ENCODE data around the gene C11orf54.
"Not testable (repeated sequence)": the region's sequence is repeated elsewhere in the genome, so short reads cannot be mapped to it uniquely, and the experiment has no call there.

Gene C11orf54

GRCh38 chr11:93735627-93736026 is 5.8 kb upstream of the C11orf54 start:
- DNase-seq: no peak

GRCh38 chr11:93736129-93736528 is 5.3 kb upstream of the C11orf54 start:
- peak; percentile 47 for DNase-seq

DNA sequence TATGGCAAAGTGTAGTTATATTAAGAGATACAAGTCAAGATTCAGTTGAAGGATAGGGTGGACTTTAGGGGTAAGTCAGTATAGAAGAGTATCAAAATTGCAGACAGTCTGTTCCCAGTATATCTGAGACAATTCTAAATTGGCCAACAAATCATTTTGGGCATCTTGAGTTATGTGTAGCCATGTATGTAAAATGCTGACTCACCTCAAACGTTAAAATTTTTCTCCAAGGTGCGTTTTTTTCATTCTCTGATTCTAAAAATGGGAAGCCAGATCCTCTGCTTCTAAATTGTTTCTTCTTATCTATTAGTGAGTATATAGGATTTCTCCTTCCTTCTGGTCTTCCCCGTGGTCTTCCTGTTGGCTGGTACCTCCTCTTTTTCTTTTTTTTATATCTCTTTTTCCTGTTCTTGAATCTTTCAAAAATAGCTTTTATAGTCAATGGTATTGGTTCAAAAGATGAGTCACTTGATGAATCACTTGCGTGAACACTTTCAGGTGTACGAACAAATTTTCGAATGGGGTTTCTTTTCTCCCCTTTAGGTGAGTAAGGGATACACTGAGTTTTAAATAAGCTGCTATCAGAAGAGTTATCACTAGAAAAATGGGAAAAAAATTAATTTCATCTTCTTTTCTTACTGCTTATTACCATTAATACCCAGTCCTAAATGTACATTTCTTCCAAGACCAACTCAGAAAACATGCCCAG is 3.4 kb upstream of the C11orf54 start:
- DNase-seq: peak; percentile 36

DNA sequence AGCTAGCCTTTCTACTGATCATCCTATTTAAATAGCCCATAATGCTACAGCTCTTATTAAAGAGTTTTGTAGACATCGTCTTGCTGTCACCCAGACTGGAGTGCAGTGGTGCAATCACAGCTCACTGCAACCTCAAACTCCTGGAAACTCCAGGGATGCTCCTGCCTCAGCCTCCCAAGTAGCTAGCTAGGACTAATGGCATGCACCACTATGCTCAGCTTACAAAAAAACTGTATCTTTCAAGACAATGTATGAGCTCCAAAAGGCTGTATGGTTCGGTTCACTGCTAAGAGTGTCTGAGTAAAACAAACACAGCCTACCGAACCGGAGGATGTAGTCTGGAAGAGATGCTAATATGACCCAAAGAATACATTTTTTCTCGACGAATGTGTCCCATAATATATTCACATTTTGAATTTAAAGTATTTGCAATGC is 2.8 kb upstream of the C11orf54 start:
- DNase-seq: peak; percentile 41

DNA sequence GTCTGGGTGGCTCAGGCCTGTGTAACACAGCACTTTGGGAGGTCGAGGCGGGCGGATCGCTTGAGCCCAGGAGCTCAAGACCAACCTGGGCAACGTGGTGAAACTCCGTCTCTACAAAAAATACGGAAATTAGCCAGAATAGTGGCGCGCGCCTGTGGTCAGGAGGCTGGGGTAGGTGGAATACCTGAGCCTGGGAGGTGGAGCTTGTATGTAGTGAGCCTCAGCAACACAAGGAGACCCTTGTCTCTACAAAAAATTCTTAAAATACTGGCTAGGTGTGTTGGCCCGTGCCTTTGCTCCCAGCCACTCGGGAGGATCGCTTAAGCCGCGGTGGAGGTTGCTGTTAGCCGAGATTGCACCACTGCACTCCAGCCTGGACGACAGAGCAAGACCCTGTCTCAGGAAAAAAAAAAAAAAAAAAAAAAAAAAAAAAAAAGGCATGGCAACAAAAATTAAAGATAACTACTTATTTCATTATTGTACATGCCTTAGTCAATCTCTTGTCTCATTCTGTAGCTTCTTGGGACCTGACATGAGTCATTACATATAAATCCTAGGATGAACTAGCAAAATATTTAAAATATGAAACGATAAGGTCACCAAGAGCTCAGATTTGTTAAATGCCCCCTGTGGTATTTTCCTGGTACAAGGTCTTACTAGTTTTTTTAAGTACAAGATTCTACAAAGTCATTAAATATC is 1.3 kb upstream of the C11orf54 start:
- peak; percentile 76 for DNase-seq

DNA sequence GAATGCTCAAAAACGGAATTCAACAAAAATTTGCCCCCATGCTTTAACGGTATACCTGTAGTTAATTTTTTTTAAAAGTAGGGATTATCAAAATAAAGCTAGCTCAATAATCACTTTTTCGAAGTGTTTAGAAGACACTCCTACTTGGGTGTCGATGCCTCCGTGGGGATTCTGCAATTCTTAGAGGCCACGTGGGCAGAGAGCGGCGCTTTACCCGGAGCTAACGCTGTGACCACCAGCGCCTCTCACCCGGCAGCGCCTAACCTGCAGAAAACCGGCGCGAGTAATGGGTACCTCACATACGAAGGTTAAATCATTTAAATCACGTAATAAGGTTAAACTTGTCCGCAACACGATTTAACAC is 760 bp upstream of the C11orf54 start:
- DNase-seq: peak; percentile 63

- DNase-seq: no peak
Observed at GRCh38 chr11:93741882-93742226, 382 bp downstream of the C11orf54 start.

- no peak for DNase-seq
Observed at GRCh38 chr11:93743291-93743690, 1.8 kb downstream of the C11orf54 start.

DNA sequence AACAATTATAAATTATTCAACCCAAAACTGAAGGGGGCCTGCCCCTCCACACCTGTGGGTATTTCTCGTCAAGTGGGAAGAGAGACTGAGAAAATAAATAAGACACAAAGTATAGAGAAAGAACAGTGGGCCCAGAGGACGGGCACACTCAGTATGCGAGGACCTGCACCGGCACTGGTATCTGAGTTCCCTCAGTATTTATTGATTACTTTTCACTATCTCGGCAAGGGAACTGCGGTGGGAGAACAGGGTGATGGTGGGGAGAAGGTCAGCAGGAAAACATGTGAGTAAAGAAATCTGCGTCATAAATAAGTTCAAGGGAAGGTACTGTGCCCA is 3.2 kb downstream of the C11orf54 start:
- DNase-seq: no peak

- not testable (repeated sequence) for DNase-seq
Observed at GRCh38 chr11:93745005-93745755, 3.7 kb downstream of the C11orf54 start.

GRCh38 chr11:93746101-93746500 is 4.6 kb downstream of the C11orf54 start:
- no peak for DNase-seq

- DNase-seq: no peak
Observed at GRCh38 chr11:93747122-93747521, 5.7 kb downstream of the C11orf54 start.

GRCh38 chr11:93751001-93751400 is 9.5 kb downstream of the C11orf54 start:
- no peak for DNase-seq

- no peak for DNase-seq
Observed at GRCh38 chr11:93753241-93753640, 11.8 kb downstream of the C11orf54 start.

DNA sequence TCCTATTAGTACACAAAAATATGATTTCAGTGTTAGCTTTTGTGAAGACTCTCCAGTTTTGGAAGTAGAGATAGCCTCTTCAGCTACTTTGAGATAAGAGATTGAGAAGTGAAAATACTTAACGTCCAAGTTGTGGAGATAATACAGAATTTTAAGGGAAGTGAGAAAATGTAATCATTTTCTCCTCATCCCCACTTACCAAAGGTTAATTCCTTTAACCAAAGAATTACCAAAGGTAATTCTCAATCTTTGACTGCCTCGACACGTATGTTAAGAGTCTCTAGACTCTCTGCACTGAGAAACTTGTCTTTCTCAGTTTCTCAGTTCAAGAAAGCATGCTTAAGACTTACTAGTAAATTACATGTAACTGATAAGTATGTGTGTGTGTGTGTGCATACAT is 15.3 kb downstream of the C11orf54 start:
- DNase-seq: no peak

- DNase-seq: no peak
Observed at GRCh38 chr11:93757301-93757700, 15.8 kb downstream of the C11orf54 start.

- no peak for DNase-seq
Observed at GRCh38 chr11:93757924-93758865, 16.7 kb downstream of the C11orf54 start.

DNA sequence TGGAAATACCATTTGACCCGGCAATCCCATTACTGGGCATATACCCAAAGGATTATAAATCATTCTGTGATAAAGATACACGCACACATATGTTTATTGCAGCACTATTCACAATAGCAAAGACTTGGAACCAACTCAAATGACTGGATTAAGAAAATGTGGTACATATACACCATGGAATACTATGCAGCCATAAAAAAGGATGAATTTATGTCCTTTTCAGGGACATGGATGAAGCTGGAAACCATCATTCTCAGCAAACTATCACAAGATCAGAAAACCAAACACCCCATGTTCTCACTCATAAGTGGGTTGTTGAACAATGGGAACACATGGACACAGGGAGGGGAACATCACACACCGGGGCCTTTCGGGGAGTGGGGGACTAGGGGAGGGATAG is 17.7 kb downstream of the C11orf54 start:
- DNase-seq: not testable (repeated sequence)

- no peak for DNase-seq
Observed at GRCh38 chr11:93761910-93762309, 20.4 kb downstream of the C11orf54 start.

GRCh38 chr11:93765551-93765950 is 24.1 kb downstream of the C11orf54 start:
- no peak for DNase-seq

GRCh38 chr11:93766504-93766903 is 25.0 kb downstream of the C11orf54 start:
- DNase-seq: no peak

GRCh38 chr11:93767018-93767417 is 25.5 kb downstream of the C11orf54 start:
- no peak for DNase-seq

DNA sequence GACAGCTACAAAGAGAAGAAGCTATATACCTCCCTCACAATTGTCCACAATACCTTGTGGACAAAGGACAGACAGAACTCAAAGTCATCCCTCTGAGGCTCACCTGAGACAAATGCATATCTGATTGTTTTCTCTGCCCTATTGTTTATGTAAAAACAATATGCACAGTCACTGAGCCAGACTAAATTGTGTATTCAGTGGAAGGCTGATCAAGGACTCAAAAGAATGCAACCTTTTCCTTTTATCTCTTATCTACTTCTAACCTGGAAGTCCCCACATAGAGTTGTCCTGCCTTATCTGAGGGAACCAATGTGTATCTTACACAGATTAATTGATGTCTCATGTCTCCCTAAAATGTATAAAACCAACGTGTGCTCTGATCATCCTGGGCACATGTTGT is 28.7 kb downstream of the C11orf54 start:
- DNase-seq: no peak
